Measurements from ENCODE around the gene EYS. TPM values are rescaled to one million over a fixed set of nuclear protein-coding genes. Genes with fewer than 3 reads are reported as not detected.

EYS gene
- total RNA-seq, 5 donors from 2014 or later (not counting 1 experiment from before 2014, with no cell fraction given): not detected

DNA sequence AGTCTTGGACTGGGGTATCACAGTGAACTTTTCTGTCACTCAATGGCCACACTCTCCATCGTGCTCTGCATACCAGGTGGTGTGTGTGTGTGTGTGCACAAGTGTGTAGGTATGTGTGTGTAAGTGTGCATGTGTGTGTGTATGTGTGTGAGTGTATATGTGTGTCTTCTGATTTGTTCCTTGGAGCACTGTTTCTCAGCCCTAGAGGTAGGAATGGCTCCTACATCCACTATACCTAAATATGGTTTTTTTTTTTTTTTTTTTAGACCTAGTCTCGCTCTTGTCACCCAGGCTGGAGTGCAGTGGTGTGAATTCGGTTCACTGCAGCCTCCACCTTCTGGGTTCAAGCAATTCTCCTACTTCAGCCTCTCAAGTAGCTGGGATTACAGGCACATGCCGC lies 1834.8 kb downstream of the EYS start:
- ChIA-PET POLR2A (no interaction called here), CTCF (no interaction called here)
- H3K27ac Mint-ChIP-seq: no peak overlapping the region
- DNase-seq (no peak), ATAC-seq (replicated peaks in 1 of 4) (no peak)
- no peaks in the 10 kb centered on the region for H3K27me3 ChIP-seq (replicated peaks in 1 of 2; ENCODE audit: control insufficient read depth in 2 of 2, extremely low read depth in 1 of 2, insufficient read depth in 2 of 2, low read length in 1 of 2)
- peaks cover 1 to 11% (median 10%) of the 10 kb centered on the region in 3 donors for H3K9me3 Mint-ChIP-seq
- no peak overlapping the region for H3K4me3 Mint-ChIP-seq
- H3K27me3 Mint-ChIP-seq: no peaks in the 10 kb centered on the region
- H3K36me3 Mint-ChIP-seq: no peaks in the 10 kb centered on the region
- no peak overlapping the region for H3K27ac ChIP-seq (ENCODE audit: low read length)
- no peaks in the 10 kb centered on the region for H3K9me3 ChIP-seq
- no peaks in the 10 kb centered on the region for H3K4me1 ChIP-seq (ENCODE audit: control insufficient read depth in 1 of 2, extremely low read depth in 1 of 2, insufficient read depth in 2 of 2, low read length in 2 of 2)
- H3K4me3 ChIP-seq (ENCODE audit: control insufficient read depth in 1 of 2, extremely low read depth in 1 of 2, low read length in 1 of 2): no peak overlapping the region
- H3K4me1 Mint-ChIP-seq: no peaks in the 10 kb centered on the region
- no peaks in the 10 kb centered on the region for H3K36me3 ChIP-seq (ENCODE audit: control insufficient read depth in 2 of 2, extremely low read depth in 1 of 2, insufficient read depth in 1 of 2, low read length in 1 of 2)
- WGBS (ENCODE audit: insufficient coverage): no CpG with 5 or more reads among the region's 4 CpGs

DNA sequence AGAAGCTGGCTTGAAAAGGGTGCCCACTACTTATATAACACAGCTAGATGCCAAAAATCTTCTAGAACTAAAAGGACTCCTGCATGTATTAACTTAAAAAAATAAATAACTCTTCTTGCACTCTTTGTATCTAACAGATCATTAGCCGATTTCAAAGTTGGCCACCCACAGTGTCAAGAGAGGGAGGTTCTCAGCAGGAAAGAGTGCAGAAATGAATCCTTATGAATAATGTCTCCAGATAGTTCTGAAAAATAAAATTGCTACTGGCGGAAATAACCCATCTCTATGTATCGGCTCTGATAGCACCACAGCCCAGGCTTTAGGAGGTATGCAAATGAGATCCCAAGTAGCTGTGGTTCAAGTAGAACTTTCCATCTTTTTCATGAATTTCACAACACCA lies 1838.7 kb downstream of the EYS start:
- no peak overlapping the region for H3K4me3 ChIP-seq (ENCODE audit: control insufficient read depth in 1 of 2, extremely low read depth in 1 of 2, low read length in 1 of 2)
- ChIA-PET POLR2A (no interaction called here), CTCF (no interaction called here)

DNA sequence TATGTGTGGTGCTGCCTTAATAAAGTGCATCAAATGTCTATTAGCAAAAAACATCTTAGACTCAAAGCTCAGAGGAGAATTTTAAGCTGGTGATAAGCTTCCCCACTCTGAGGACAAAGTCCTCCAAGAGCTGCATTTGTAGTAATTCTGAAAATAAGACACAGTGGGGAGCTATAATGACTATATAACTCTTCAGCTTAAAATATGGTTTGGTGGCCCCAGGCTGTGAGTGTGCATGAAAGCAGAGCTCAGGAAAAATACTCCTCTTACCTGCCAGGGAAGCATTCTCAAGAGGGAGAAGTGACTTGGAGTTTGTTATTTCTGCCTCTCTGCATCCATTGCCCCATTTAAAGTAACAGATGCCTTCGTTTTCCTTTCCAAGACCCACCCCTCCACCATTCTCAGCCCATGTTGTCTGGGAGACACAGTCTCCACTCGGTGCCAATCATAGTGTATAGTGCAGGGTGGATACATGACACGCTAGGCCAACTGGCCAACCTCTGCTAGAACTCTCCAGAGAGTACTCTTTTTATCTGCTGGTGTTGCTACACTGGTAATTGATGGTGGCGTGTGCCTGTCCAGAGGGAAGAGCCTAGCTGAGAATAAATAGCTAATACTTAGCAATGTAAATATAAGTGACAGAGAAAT lies 1842.2 kb downstream of the EYS start:
- ATAC-seq (replicated peaks in 1 of 4) (no peak), DNase-seq (no peak)
- H3K4me1 ChIP-seq (ENCODE audit: control insufficient read depth in 1 of 2, extremely low read depth in 1 of 2, insufficient read depth in 2 of 2, low read length in 2 of 2): no peaks in the 10 kb centered on the region
- ChIA-PET POLR2A (no interaction called here), CTCF (no interaction called here)
- H3K36me3 ChIP-seq (ENCODE audit: control insufficient read depth in 2 of 2, extremely low read depth in 1 of 2, insufficient read depth in 1 of 2, low read length in 1 of 2): no peaks in the 10 kb centered on the region
- WGBS (ENCODE audit: insufficient coverage): no CpG with 5 or more reads among the region's 4 CpGs
- no peak overlapping the region for H3K4me3 Mint-ChIP-seq
- no peaks in the 10 kb centered on the region for H3K9me3 Mint-ChIP-seq
- H3K27ac ChIP-seq (ENCODE audit: low read length): no peak overlapping the region
- H3K4me3 ChIP-seq (ENCODE audit: control insufficient read depth in 1 of 2, extremely low read depth in 1 of 2, low read length in 1 of 2): no peak overlapping the region
- no peaks in the 10 kb centered on the region for H3K36me3 Mint-ChIP-seq
- H3K27me3 Mint-ChIP-seq: no peaks in the 10 kb centered on the region
- no peak overlapping the region for H3K27ac Mint-ChIP-seq
- no peaks in the 10 kb centered on the region for H3K9me3 ChIP-seq
- H3K27me3 ChIP-seq (replicated peaks in 1 of 2; ENCODE audit: control insufficient read depth in 2 of 2, extremely low read depth in 1 of 2, insufficient read depth in 2 of 2, low read length in 1 of 2): no peaks in the 10 kb centered on the region
- H3K4me1 Mint-ChIP-seq: no peaks in the 10 kb centered on the region

More for the DNA sequence above, 1838.7 kb downstream of the EYS start:
- DNase-seq (no peak), ATAC-seq (replicated peaks in 1 of 4) (no peak)
- H3K4me1 ChIP-seq (ENCODE audit: control insufficient read depth in 1 of 2, extremely low read depth in 1 of 2, insufficient read depth in 2 of 2, low read length in 2 of 2): no peaks in the 10 kb centered on the region
- Mint-ChIP-seq H3K4me3 (no peak overlapping the region), H3K4me1 (no peaks in the 10 kb centered on the region), H3K27me3 (no peaks in the 10 kb centered on the region), H3K36me3 (no peaks in the 10 kb centered on the region), H3K9me3 (no peaks in the 10 kb centered on the region), H3K27ac (no peak overlapping the region)
- no peak overlapping the region for H3K27ac ChIP-seq (ENCODE audit: low read length)
- no CpG with 5 or more reads among the region's 3 CpGs for WGBS (ENCODE audit: insufficient coverage)
- no peaks in the 10 kb centered on the region for H3K36me3 ChIP-seq (ENCODE audit: control insufficient read depth in 2 of 2, extremely low read depth in 1 of 2, insufficient read depth in 1 of 2, low read length in 1 of 2)
- H3K27me3 ChIP-seq (replicated peaks in 1 of 2; ENCODE audit: control insufficient read depth in 2 of 2, extremely low read depth in 1 of 2, insufficient read depth in 2 of 2, low read length in 1 of 2): no peaks in the 10 kb centered on the region
- H3K9me3 ChIP-seq: no peaks in the 10 kb centered on the region

DNA sequence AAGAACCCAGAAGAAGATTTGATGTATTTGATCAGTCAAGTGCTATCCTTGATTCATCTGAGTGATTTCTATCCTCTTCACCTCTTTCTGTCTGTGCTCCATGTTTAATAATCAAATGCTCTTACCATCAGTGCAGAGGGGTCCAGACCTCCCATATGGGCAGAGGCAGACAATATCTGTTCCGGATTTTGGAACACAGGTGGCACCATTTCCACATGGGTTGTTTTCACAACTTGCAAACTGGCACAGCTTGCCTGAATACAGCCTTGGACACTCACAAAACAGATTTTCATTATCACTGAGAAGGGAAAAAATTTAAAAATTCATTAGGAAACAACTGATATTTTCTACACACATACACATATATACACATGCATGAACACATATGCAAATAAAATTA lies 1843.0 kb downstream of the EYS start:
- ATAC-seq (replicated peaks in 1 of 4): no peak
- CTCF ChIA-PET: no interaction called here
- H3K36me3 Mint-ChIP-seq: no peaks in the 10 kb centered on the region
- no peak overlapping the region for H3K4me3 Mint-ChIP-seq
- Histone ChIP-seq H3K36me3 (ENCODE audit: control insufficient read depth in 2 of 2, extremely low read depth in 1 of 2, insufficient read depth in 1 of 2, low read length in 1 of 2) (no peaks in the 10 kb centered on the region), H3K9me3 (no peaks in the 10 kb centered on the region), H3K4me1 (ENCODE audit: control insufficient read depth in 1 of 2, extremely low read depth in 1 of 2, insufficient read depth in 2 of 2, low read length in 2 of 2) (no peaks in the 10 kb centered on the region), H3K27me3 (replicated peaks in 1 of 2; ENCODE audit: control insufficient read depth in 2 of 2, extremely low read depth in 1 of 2, insufficient read depth in 2 of 2, low read length in 1 of 2) (no peaks in the 10 kb centered on the region), H3K27ac (ENCODE audit: low read length) (no peak overlapping the region), H3K4me3 (ENCODE audit: control insufficient read depth in 1 of 2, extremely low read depth in 1 of 2, low read length in 1 of 2) (no peak overlapping the region)
- DNase-seq: no peak
- no peak overlapping the region for H3K27ac Mint-ChIP-seq
- H3K4me1 Mint-ChIP-seq: no peaks in the 10 kb centered on the region
- WGBS (ENCODE audit: insufficient coverage): no CpG with 5 or more reads among the region's 1 CpG
- H3K27me3 Mint-ChIP-seq: no peaks in the 10 kb centered on the region
- H3K9me3 Mint-ChIP-seq: no peaks in the 10 kb centered on the region
- POLR2A ChIA-PET: no interaction called here

- ATAC-seq (replicated peaks in 1 of 4): no peak
- DNase-seq: no peak
- no peaks in the 10 kb centered on the region for H3K9me3 Mint-ChIP-seq
- ChIA-PET POLR2A (no interaction called here), CTCF (no interaction called here)
- H3K4me1 Mint-ChIP-seq: no peaks in the 10 kb centered on the region
- H3K27ac Mint-ChIP-seq: no peak overlapping the region
- H3K4me3 Mint-ChIP-seq: no peak overlapping the region
- H3K27ac ChIP-seq (ENCODE audit: low read length): no peak overlapping the region
- no peaks in the 10 kb centered on the region for H3K27me3 Mint-ChIP-seq
- WGBS (ENCODE audit: insufficient coverage): no CpG with 5 or more reads among the region's 3 CpGs
- H3K4me3 ChIP-seq (ENCODE audit: control insufficient read depth in 1 of 2, extremely low read depth in 1 of 2, low read length in 1 of 2): no peak overlapping the region
- no peaks in the 10 kb centered on the region for H3K36me3 Mint-ChIP-seq
- no peaks in the 10 kb centered on the region for H3K36me3 ChIP-seq (ENCODE audit: control insufficient read depth in 2 of 2, extremely low read depth in 1 of 2, insufficient read depth in 1 of 2, low read length in 1 of 2)
- no peaks in the 10 kb centered on the region for H3K9me3 ChIP-seq
- no peaks in the 10 kb centered on the region for H3K27me3 ChIP-seq (replicated peaks in 1 of 2; ENCODE audit: control insufficient read depth in 2 of 2, extremely low read depth in 1 of 2, insufficient read depth in 2 of 2, low read length in 1 of 2)
- H3K4me1 ChIP-seq (ENCODE audit: control insufficient read depth in 1 of 2, extremely low read depth in 1 of 2, insufficient read depth in 2 of 2, low read length in 2 of 2): no peaks in the 10 kb centered on the region
These were observed 1844.4 kb downstream of the EYS start for GRCh38 chr6:63862486-63863198.

GRCh38 chr6:63859528-63859927 lies 1847.5 kb downstream of the EYS start:
- CTCF ChIA-PET: interaction anchor here in 1 of 2 donors (0.6 kb wide), 2 partner anchors 12 to 1358 kb away, joined by 3 to 5 read pairs; no protein-coding TSS in a partner anchor
- H3K36me3 Mint-ChIP-seq: no peaks in the 10 kb centered on the region
- WGBS (ENCODE audit: insufficient coverage): 80% methylated on average over 1 of the region's 4 CpGs
- H3K4me3 Mint-ChIP-seq: no peak overlapping the region
- DNase-seq (no peak), ATAC-seq (replicated peaks in 1 of 4) (no peak)
- no peak overlapping the region for H3K27ac Mint-ChIP-seq
- Histone ChIP-seq H3K27me3 (replicated peaks in 1 of 2; ENCODE audit: control insufficient read depth in 2 of 2, extremely low read depth in 1 of 2, insufficient read depth in 2 of 2, low read length in 1 of 2) (no peaks in the 10 kb centered on the region), H3K4me3 (ENCODE audit: control insufficient read depth in 1 of 2, extremely low read depth in 1 of 2, low read length in 1 of 2) (no peak overlapping the region), H3K27ac (ENCODE audit: low read length) (no peak overlapping the region), H3K4me1 (ENCODE audit: control insufficient read depth in 1 of 2, extremely low read depth in 1 of 2, insufficient read depth in 2 of 2, low read length in 2 of 2) (no peaks in the 10 kb centered on the region), H3K36me3 (ENCODE audit: control insufficient read depth in 2 of 2, extremely low read depth in 1 of 2, insufficient read depth in 1 of 2, low read length in 1 of 2) (no peaks in the 10 kb centered on the region), H3K9me3 (no peaks in the 10 kb centered on the region)
- POLR2A ChIA-PET: interaction anchor here (0.5 to 0.7 kb wide), 2 partner anchors 25 kb away, joined by 3 to 4 read pairs; no protein-coding TSS in a partner anchor
- H3K27me3 Mint-ChIP-seq: no peaks in the 10 kb centered on the region
- no peaks in the 10 kb centered on the region for H3K9me3 Mint-ChIP-seq
- no peaks in the 10 kb centered on the region for H3K4me1 Mint-ChIP-seq
